K562 (cell line): Measurements from ENCODE around the gene GRIK1. TPM values are rescaled to one million over a fixed set of nuclear protein-coding genes. Genes with fewer than 3 reads are reported as not detected.

Experiments
- BCOR ChIP-seq: fragments of 450-650 bp; IDR thresholded peaks from 2 replicates; pipeline ENCODE4 v1.6.1; 2016
- CBFA2T2 ChIP-seq: fragments of 450-650 bp; conservative IDR thresholded peaks from 2 replicates; pipeline ENCODE4 v1.6.1; 2017; ENCODE audit warnings: mild to moderate bottlenecking
- FIP1L1 ChIP-seq: fragments of 200-400 bp; formaldehyde crosslinking; IDR thresholded peaks from 2 replicates; pipeline ENCODE4 v1.6.1; 2018; ENCODE audit warnings: mild to moderate bottlenecking, low read depth, low read length; ENCODE audit not compliant: poor library complexity, severe bottlenecking
- HOXB6 ChIP-seq: fragments of 250-450 bp; sonication (Bioruptor Pico); IDR thresholded peaks from 2 replicates; pipeline ENCODE4 v1.5.1; 2022; ENCODE audit warnings: mild to moderate bottlenecking, borderline replicate concordance
- KLF13 ChIP-seq: fragments of 450-650 bp; IDR thresholded peaks from 2 replicates; pipeline ENCODE4 v1.6.1; 2016; ENCODE audit warnings: missing genetic modification characterization, low read depth, mild to moderate bottlenecking, missing compliant biosample characterization, moderate library complexity, borderline replicate concordance
- MBD2 ChIP-seq: sonication (generic); IDR thresholded peaks from 2 replicates; pipeline ENCODE4 v1.6.1; 2016; ENCODE audit warnings: low read depth, borderline replicate concordance
- NFRKB ChIP-seq: fragments of 450-650 bp; IDR thresholded peaks from 2 replicates; pipeline ENCODE4 v1.6.1; 2016; ENCODE audit warnings: low read depth
- PHTF2 ChIP-seq: fragments of 250-450 bp; sonication (Bioruptor Pico); IDR thresholded peaks from 2 replicates; pipeline ENCODE4 v1.5.0; 2021; ENCODE audit warnings: mild to moderate bottlenecking
- REST ChIP-seq, 2 experiments: fragments of 450-650 bp; formaldehyde crosslinking in 1 of 2; IDR thresholded peaks; 2 replicates each; pipeline versions ENCODE4 v1.4.0 to v1.6.1; 2014 to 2020; ENCODE audit warnings: mild to moderate bottlenecking in 2 of 2, borderline replicate concordance in 1 of 2, low read depth in 1 of 2
- SMARCB1 ChIP-seq: IDR thresholded peaks from 2 replicates; pipeline ENCODE4 v1.6.1; 2011; ENCODE audit warnings: improper control_type of control experiment, low read depth; ENCODE audit not compliant: insufficient read length
- STAT5B ChIP-seq: fragments of 250-450 bp; sonication (Bioruptor Pico); IDR thresholded peaks from 2 replicates; pipeline ENCODE4 v1.8.0; 2021; ENCODE audit warnings: mild to moderate bottlenecking, inconsistent platforms
- TAF9B ChIP-seq: fragments of 450-650 bp; IDR thresholded peaks from 2 replicates; pipeline ENCODE4 v1.6.1; 2018; ENCODE audit warnings: mild to moderate bottlenecking; ENCODE audit not compliant: partially characterized antibody
- ZBTB17 ChIP-seq: fragments of 450-650 bp; formaldehyde crosslinking; IDR thresholded peaks from 2 replicates; pipeline ENCODE4 v1.4.0; 2020; ENCODE audit warnings: mild to moderate bottlenecking
- ZNF143 ChIP-seq: sonication (generic); formaldehyde crosslinking; IDR thresholded peaks from 2 replicates; pipeline ENCODE4 v1.9.0; 2022; ENCODE audit warnings: mild to moderate bottlenecking, missing genetic modification reagents
- ZNF263 ChIP-seq: sonication (generic); formaldehyde crosslinking; IDR thresholded peaks from 2 replicates; pipeline ENCODE4 v1.8.0; 2022; ENCODE audit warnings: mild to moderate bottlenecking, missing genetic modification reagents, borderline replicate concordance
- ZNF41 ChIP-seq: fragments of 250-450 bp; sonication (Bioruptor Pico); conservative IDR thresholded peaks from 2 replicates; pipeline ENCODE4 v1.4.0; 2020; ENCODE audit warnings: mild to moderate bottlenecking
- ZNF584 ChIP-seq: fragments of 200-800 bp; sonication (Bioruptor generic); IDR thresholded peaks from 2 replicates; pipeline ENCODE4 v1.6.1; 2016; ENCODE audit warnings: low read depth, mild to moderate bottlenecking, missing genetic modification characterization, missing compliant biosample characterization
- ZNF79 ChIP-seq: fragments of 250-450 bp; sonication (Bioruptor Pico); IDR thresholded peaks from 2 replicates; pipeline ENCODE4 v1.4.0; 2020; ENCODE audit warnings: low read depth, mild to moderate bottlenecking, moderate library complexity
- ZNF830 ChIP-seq: fragments of 250-450 bp; sonication (Bioruptor Pico); IDR thresholded peaks from 2 replicates; pipeline ENCODE4 v1.5.0; 2021; ENCODE audit warnings: mild to moderate bottlenecking
- polyA plus RNA-seq, 8 experiments: library from polyadenylated mRNA; depleted of rRNA in 4 of 8; stranded (reverse) in 5 of 8; unstranded in 3 of 8; fragments of >200 nt; fragmentation: Nextera tagmentation in 2 of 8; fragmentation: Illumina TruSeq in 1 of 8; extraction: Ambion mirVana in 2 of 8; extraction: Trizol in 1 of 8; gene quantifications; 2 replicates each; pipeline versions ENCODE4 v1.2.1 to v1.2.3, GENCODE V29; 2011 to 2014; ENCODE audit warnings: inconsistent platforms in 1 of 8, missing spikeins in 1 of 8
- total RNA-seq, 7 experiments: library from RNA; depleted of rRNA in 6 of 7; stranded (reverse); fragments of >200 nt in 6 of 7; fragmentation: Illumina TruSeq in 2 of 7; extraction: Trizol in 2 of 7; gene quantifications; 2 replicates each; pipeline versions ENCODE4 v1.2.1 to v1.2.3, GENCODE V29; 2011 to 2021; ENCODE audit warnings: low replicate concordance in 1 of 7
- TF ChIP-seq, protein P1 (sequence below): fragments of 450-650 bp; formaldehyde crosslinking; conservative IDR thresholded peaks from 2 replicates; pipeline ENCODE4 v1.4.0; 2022; ENCODE audit warnings: mild to moderate bottlenecking, missing genetic modification characterization

Gene GRIK1
- total and polyA plus RNA-seq, 9 of the 15 experiments (the other 6 are each of a cell fraction or from before 2014, with no cell fraction given), result 0.17 to 2.8 (median 0.53) TPM

DNA sequence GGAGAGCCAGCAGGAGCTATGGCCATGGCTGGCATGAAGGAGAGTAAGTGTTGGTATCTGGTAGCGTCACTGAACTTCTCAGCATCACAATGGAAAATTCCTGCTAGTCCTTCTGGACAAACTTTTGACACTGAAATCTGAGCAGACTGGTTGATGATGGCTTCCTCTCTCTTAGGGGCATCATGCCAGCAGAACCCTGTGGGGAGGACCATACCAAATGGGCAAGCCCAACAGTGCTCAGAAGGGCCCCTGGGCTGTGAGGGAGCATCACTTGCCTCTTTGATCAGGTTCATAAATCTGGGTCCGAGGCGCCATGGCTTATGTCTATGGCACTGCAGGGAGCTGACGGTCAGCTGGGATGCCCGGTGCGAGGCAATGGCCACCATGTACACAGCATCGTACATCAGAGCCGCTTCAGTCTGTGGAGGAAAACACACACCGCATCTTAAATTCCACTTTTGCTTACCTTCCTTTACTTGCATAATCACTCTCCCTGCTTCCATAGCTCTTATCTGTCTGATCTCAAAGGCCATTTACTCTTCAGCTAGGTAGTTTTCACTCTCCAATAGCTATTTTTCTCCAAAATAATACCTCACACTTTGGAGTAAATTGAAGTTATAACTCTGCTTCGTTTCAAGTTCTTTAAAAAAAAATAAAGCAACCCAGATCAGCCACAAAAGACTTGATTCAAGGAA, 297.1 kb downstream of the GRIK1 start (continued):
- TF ChIP-seq REST (IDR thresholded peaks at IDR 0.05; ENCODE audit: borderline replicate concordance) (no peak), REST (CRISPR knock-in tag; IDR thresholded peaks at IDR 0.05; ENCODE audit: low read depth) (peak; percentile 69; the same call in 1 of the 2 replicates), BCOR (no peak), ZNF79 (CRISPR knock-in tag) (peak; percentile 32; the same call in 1 of the 2 replicates), MBD2 (no peak), ZNF584 (CRISPR knock-in tag) (peak; percentile 80; the same call in 1 of the 2 replicates), ZNF263 (CRISPR knock-in tag) (no peak), ZNF143 (CRISPR knock-in tag) (no peak), NFRKB (peak; percentile 72), CBFA2T2 (no peak), SMARCB1 (no peak), KLF13 (tag) (peak; percentile 21; the same call in 1 of the 2 replicates), TAF9B (no peak), STAT5B (CRISPR knock-in tag) (no peak; the same call in 1 of the 2 replicates), ZNF41 (CRISPR knock-in tag) (peak; percentile 78), FIP1L1 (no peak), HOXB6 (CRISPR knock-in tag) (0 out of 2 replicates have a peak, but pooled peaks have one; percentile 46), ZNF830 (CRISPR knock-in tag) (peak; percentile 29; the same call in 1 of the 2 replicates), PHTF2 (CRISPR knock-in tag) (no peak), ZBTB17 (CRISPR knock-in tag) (peak; percentile 88; the same call in 1 of the 2 replicates)
- TF ChIP-seq, protein P1, sequence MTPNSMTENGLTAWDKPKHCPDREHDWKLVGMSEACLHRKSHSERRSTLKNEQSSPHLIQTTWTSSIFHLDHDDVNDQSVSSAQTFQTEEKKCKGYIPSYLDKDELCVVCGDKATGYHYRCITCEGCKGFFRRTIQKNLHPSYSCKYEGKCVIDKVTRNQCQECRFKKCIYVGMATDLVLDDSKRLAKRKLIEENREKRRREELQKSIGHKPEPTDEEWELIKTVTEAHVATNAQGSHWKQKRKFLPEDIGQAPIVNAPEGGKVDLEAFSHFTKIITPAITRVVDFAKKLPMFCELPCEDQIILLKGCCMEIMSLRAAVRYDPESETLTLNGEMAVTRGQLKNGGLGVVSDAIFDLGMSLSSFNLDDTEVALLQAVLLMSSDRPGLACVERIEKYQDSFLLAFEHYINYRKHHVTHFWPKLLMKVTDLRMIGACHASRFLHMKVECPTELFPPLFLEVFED, result peak; percentile 0
